Body of pancreas (tissue), 4 donors: Measurements from ENCODE around the gene STXBP1.

ENCODE experiments used
- CTCF ChIP-seq, 7 experiments: fragments of 450-650 bp in 4 of 7; fragments of 200-600 bp in 3 of 7; sonication (generic) in 3 of 7; IDR thresholded peaks; one replicate each; pipeline ENCODE4 v1.5.1; 2016 to 2019; ENCODE audit warnings: antibody characterized with exemption in 7 of 7
- POLR2A ChIP-seq, 3 donors: fragments of 450-650 bp; IDR thresholded peaks; one replicate each; pipeline ENCODE4 v1.6.1; 2016; ENCODE audit warnings: antibody characterized with exemption in 3 of 3, mild to moderate bottlenecking in 2 of 3

GRCh38 chr9:127603226-127603625, 8.9 kb upstream of the STXBP1 start:
- TF ChIP-seq CTCF (IDR thresholded peaks at IDR 0.05) (no peak), POLR2A (IDR thresholded peaks at IDR 0.05) (no peak)
